Measurements from ENCODE around the gene IDH3A. TPM values are rescaled to one million over a fixed set of nuclear protein-coding genes. Genes with fewer than 3 reads are reported as not detected.
A peak's percentile ranks its signal among the peaks of the same experiment; 100 is the strongest.
"Not testable (repeated sequence)": the region's sequence is repeated elsewhere in the genome, so short reads cannot be mapped to it uniquely, and the experiment has no call there.

IDH3A gene
- total RNA-seq, 1 experiment from 2014 or later: 106 TPM

DNA sequence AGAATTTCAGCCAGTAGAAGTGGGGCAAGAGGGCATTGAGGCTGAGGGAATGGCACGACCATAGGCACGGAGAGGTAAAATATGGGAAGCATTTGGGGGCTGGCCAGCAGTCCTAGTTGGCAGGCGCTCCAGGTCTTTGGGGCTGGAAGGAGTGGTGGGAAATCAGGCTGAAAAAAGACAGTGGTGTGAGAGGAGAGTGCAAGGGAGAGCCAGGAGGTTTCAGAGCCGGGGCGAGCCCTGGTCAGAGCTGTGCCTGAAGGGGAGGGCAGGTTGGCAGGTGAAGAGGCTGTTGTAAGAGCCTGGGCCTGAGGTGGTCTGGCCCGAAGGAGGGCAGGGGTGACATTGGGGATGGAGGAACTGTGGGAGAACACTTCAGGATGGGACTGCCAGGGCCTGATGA is 1.6 kb upstream of the IDH3A start:
- TF ChIP-seq, protein P1, sequence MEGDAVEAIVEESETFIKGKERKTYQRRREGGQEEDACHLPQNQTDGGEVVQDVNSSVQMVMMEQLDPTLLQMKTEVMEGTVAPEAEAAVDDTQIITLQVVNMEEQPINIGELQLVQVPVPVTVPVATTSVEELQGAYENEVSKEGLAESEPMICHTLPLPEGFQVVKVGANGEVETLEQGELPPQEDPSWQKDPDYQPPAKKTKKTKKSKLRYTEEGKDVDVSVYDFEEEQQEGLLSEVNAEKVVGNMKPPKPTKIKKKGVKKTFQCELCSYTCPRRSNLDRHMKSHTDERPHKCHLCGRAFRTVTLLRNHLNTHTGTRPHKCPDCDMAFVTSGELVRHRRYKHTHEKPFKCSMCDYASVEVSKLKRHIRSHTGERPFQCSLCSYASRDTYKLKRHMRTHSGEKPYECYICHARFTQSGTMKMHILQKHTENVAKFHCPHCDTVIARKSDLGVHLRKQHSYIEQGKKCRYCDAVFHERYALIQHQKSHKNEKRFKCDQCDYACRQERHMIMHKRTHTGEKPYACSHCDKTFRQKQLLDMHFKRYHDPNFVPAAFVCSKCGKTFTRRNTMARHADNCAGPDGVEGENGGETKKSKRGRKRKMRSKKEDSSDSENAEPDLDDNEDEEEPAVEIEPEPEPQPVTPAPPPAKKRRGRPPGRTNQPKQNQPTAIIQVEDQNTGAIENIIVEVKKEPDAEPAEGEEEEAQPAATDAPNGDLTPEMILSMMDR (IDR thresholded peaks at IDR 0.05; ENCODE audit: unreplicated experiment): no peak
- Mint-ChIP-seq H3K36me3 (ENCODE audit: insufficient read depth, unreplicated experiment) (peaks cover 14% of the 10 kb centered on the region), H3K4me3 (ENCODE audit: unreplicated experiment) (peak overlapping the region; percentile 58), H3K4me1 (ENCODE audit: insufficient read depth, unreplicated experiment) (peaks cover 28% of the 10 kb centered on the region), H3K27me3 (ENCODE audit: insufficient read depth, unreplicated experiment) (no peaks in the 10 kb centered on the region), H3K27ac (ENCODE audit: low read depth, unreplicated experiment) (peak overlapping the region; percentile 84), H3K9me3 (ENCODE audit: unreplicated experiment) (no peaks in the 10 kb centered on the region)
- DNase-seq (ENCODE audit: unreplicated experiment): no peak
- BruUV-seq (replicated peaks): no TSS peak
- intact Hi-C loops (cut with micrococcal nuclease): no loop called here
- ChIA-PET POLR2A (interaction anchor here (0.7 to 3.4 kb wide), 4 partner anchors 9 to 290 kb away, joined by 3 to 28 read pairs (median 13); partner anchors contain the start of gene IREB2), CTCF (interaction anchor here (0.6 to 1.9 kb wide), 8 partner anchors 12 to 191 kb away, joined by 3 to 9 read pairs (median 4); partner anchors contain the start of gene CIB2)

DNA sequence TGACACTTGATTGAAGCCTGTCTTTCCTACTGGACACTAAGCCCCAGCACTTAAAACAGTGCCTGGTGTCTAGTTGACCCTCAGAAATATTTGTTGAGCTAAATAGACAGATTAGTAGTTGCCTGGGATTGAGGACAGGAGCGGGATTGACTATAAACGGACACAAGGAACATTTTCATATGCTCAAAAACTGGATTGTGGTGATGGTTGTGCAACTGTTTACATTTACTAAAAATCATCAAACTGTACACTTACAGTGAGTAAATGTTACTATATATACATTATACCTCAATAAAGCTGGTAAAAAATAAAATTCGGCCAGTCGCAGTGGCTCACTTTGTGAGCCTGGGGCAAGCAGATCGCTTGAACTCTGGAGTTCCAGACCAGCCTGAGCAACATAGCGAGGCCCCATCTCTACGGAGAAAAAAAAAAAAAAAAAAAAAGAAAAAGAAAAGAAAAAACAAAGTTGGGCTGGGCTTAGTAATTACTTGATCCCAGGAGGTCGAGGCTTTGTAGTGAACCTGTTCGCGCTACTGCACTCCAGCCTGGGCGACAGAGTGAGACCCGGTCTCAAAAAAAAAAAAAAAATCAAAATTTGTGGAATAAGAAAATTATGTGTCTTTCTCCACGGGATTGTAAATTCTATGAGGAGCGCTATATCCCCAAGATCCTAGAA is 632 bp upstream of the IDH3A start:
- Mint-ChIP-seq H3K4me1 (ENCODE audit: insufficient read depth, unreplicated experiment) (peaks cover 35% of the 10 kb centered on the region), H3K9me3 (ENCODE audit: unreplicated experiment) (no peaks in the 10 kb centered on the region), H3K4me3 (ENCODE audit: unreplicated experiment) (peak overlapping the region; percentile 92), H3K27ac (ENCODE audit: low read depth, unreplicated experiment) (peak overlapping the region; percentile 90), H3K36me3 (ENCODE audit: insufficient read depth, unreplicated experiment) (peaks cover 14% of the 10 kb centered on the region), H3K27me3 (ENCODE audit: insufficient read depth, unreplicated experiment) (no peaks in the 10 kb centered on the region)
- TF ChIP-seq, protein P1 (IDR thresholded peaks at IDR 0.05; ENCODE audit: unreplicated experiment): no peak
- no peak for DNase-seq (ENCODE audit: unreplicated experiment)
- intact Hi-C loops (cut with micrococcal nuclease): loop anchor here (2.0 kb wide), 1 partner anchor 16 kb away; no protein-coding TSS in a partner anchor
- ChIA-PET POLR2A (interaction anchor here (0.6 to 3.4 kb wide), 17 partner anchors 7 to 313 kb away, joined by 3 to 28 read pairs (median 4); no protein-coding TSS in a partner anchor), CTCF (interaction anchor here (0.5 to 2.2 kb wide), 11 partner anchors 10 to 182 kb away, joined by 3 to 10 read pairs (median 4); partner anchors contain the start of gene CIB2)
- BruUV-seq (replicated peaks): TSS peak; percentile 89

DNA sequence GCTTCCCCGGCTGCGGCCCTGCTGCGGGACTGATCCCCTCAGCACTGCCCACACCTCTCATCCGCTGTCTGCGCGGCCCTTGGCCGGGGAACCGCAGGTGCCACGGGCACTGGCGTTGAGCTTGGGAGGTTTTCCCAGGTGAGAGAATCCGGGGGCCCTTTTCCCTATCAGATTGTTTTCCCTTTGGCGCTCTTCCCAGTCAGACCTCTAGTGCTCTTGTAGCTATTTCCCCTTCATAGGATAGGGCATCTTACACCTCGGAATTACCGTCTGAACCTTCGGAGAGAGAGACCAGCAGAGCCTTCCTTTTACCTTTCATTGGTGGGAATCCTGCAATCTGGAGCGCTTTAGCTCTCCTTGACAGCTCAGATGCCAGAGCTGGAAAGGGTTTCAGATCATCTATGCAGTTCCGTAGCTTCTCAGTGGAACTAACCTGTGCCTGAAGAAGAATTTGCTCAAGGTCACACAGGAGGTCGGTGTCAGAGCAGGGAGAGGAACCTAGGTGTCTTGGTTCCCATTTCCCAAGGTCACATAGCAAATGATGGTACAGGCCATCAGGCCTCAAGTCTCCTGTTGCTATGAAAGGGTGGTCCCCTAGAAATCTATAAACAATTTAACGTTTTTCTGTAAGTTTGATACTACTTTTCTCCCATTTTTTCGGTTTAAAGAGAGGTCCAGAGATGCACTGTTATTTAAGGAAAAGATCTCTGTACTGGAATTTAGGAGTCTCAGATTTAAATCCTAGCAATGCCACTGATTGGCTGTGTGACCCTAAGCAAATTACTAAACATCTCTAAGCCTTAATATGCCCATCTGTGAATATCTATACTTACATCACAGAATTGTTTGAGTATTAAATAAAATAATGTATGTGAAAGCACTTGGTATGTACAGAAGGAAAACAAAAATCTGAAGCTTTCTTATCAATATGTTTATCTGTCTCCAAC is 916 bp downstream of the IDH3A start:
- peak; percentile 47 for DNase-seq (ENCODE audit: unreplicated experiment)
- Mint-ChIP-seq H3K27ac (ENCODE audit: low read depth, unreplicated experiment) (peak overlapping the region; percentile 90), H3K36me3 (ENCODE audit: insufficient read depth, unreplicated experiment) (peaks cover 14% of the 10 kb centered on the region), H3K27me3 (ENCODE audit: insufficient read depth, unreplicated experiment) (no peaks in the 10 kb centered on the region), H3K4me1 (ENCODE audit: insufficient read depth, unreplicated experiment) (peaks cover 36% of the 10 kb centered on the region), H3K4me3 (ENCODE audit: unreplicated experiment) (peak overlapping the region; percentile 92), H3K9me3 (ENCODE audit: unreplicated experiment) (no peaks in the 10 kb centered on the region)
- POLR2A ChIA-PET: interaction anchor here (0.6 to 3.2 kb wide), 21 partner anchors 9 to 724 kb away, joined by 3 to 22 read pairs (median 4); partner anchors contain the start of genes IREB2 and SKIC8
- CTCF ChIA-PET: interaction anchor here (0.5 to 2.2 kb wide), 7 partner anchors 11 to 415 kb away, joined by 3 to 10 read pairs (median 4); partner anchors contain the start of genes CHRNA5 and CIB2
- TF ChIP-seq, protein P1 (IDR thresholded peaks at IDR 0.05; ENCODE audit: unreplicated experiment): no peak
- no TSS peak for BruUV-seq (replicated peaks)
- intact Hi-C loops (cut with micrococcal nuclease): loop anchor here (2.0 kb wide), 1 partner anchor 17 kb away; no protein-coding TSS in a partner anchor

DNA sequence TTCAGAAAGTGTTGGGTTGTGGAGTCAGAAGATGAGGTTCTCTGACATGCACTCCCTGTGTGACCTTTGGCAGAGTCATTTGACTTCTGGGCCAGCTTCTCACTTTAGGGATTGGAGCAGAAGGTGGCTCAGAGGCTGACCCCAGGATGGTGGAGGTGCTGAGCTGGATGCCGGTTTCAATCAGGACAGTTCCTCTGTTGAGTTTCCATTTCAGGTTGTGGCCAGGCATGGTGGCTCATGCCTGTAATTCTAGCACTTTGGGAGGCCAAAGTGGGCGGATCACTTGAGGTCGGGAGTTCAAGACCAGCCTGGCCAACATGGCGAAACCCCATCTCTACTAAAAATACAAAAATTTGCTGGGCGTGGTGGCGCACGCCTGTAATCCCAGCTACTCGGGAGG is 1.9 kb downstream of the IDH3A start:
- H3K27me3 Mint-ChIP-seq (ENCODE audit: insufficient read depth, unreplicated experiment); intact Hi-C loops (cut with micrococcal nuclease); DNase-seq (ENCODE audit: unreplicated experiment); H3K9me3 Mint-ChIP-seq (ENCODE audit: unreplicated experiment); BruUV-seq (replicated peaks): not testable (repeated sequence)
- peaks cover 46% of the 10 kb centered on the region for H3K4me1 Mint-ChIP-seq (ENCODE audit: insufficient read depth, unreplicated experiment)
- peak overlapping the region; percentile 92 for H3K4me3 Mint-ChIP-seq (ENCODE audit: unreplicated experiment)
- peak overlapping the region; percentile 90 for H3K27ac Mint-ChIP-seq (ENCODE audit: low read depth, unreplicated experiment)
- H3K36me3 Mint-ChIP-seq (ENCODE audit: insufficient read depth, unreplicated experiment): peaks cover 14% of the 10 kb centered on the region
- POLR2A ChIA-PET: interaction anchor here (0.6 kb wide), 1 partner anchor 32 kb away, joined by 6 read pairs; no protein-coding TSS in a partner anchor
- CTCF ChIA-PET: interaction anchor here (1.7 to 2.2 kb wide), 2 partner anchors 20 to 89 kb away, joined by 5 to 10 read pairs; partner anchors contain the start of gene CIB2
